ENCODE measurements around the gene MBD1.

DNA sequence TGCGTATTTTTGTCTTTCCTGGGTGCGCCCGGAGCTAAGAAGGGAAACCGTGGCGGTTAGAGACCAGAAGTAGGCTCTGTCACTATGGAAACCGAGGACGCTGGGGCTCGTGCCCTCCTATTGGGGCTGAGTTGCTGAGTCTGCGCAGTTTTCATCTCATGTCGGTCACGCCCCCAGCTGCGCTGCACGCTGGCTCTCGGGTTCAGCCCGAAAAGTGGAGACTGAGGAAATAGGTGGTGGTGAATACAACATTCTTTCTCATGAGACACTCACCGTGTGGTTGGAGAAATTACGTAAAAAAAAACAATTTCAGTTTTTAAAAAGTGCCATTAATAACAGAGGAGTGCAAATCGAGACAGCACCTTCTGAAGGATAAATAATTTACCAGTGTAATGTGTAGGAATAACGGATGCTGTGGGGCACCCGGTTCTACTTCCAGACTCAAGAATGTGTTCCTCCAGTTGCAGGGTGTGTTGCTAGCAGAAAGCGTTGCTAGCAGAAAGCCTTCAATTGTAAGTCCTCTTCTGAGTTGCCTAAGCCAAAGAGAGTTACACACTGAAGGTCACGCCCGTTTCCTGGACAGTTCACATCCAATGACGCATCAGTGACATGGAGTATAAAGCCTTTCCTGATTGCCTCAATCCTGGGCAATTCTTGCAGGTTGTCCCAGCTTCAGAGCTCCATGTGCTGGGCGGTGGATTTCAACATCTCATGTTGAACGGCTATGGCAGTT is 26.6 kb upstream of the MBD1 start:
- TF ChIP-seq, protein P1, sequence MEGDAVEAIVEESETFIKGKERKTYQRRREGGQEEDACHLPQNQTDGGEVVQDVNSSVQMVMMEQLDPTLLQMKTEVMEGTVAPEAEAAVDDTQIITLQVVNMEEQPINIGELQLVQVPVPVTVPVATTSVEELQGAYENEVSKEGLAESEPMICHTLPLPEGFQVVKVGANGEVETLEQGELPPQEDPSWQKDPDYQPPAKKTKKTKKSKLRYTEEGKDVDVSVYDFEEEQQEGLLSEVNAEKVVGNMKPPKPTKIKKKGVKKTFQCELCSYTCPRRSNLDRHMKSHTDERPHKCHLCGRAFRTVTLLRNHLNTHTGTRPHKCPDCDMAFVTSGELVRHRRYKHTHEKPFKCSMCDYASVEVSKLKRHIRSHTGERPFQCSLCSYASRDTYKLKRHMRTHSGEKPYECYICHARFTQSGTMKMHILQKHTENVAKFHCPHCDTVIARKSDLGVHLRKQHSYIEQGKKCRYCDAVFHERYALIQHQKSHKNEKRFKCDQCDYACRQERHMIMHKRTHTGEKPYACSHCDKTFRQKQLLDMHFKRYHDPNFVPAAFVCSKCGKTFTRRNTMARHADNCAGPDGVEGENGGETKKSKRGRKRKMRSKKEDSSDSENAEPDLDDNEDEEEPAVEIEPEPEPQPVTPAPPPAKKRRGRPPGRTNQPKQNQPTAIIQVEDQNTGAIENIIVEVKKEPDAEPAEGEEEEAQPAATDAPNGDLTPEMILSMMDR (IDR thresholded peaks at IDR 0.05): peak in 1 of 6 experiments; percentile 9
- peak in 1 of 4 donors; percentile 37 for TF ChIP-seq POLR2A (IDR thresholded peaks at IDR 0.05)
- peak; percentile 67 to 85 for TF ChIP-seq POLR2AphosphoS5 (IDR thresholded peaks at IDR 0.05)
